ENCODE results near the gene MRPL24.

DNA sequence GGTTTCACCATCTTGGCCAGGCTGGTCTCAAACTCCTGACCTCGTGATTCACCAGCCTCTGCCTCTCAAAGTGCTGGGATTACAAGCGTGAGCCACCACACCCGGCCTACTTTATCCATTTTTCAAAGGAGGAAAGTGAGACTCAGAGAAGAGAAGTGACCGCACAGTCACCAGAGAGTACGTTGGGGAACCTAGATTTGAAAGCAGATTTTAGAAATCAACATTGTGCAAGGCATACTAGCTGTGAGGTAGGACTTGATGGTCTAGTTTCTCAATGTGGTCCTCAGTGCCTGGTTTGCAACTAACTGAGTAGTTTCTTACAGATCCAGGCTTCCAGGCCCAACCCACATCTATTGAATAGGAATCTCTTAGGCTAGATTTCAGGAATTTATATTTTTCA, 24.8 kb upstream of the MRPL24 start:
- TF ChIP-seq POLR2A (IDR thresholded peaks at IDR 0.05; ENCODE audit: low read length) = no peak
- no peak for TF ChIP-seq MYC (IDR thresholded peaks at IDR 0.05; ENCODE audit: borderline replicate concordance, low read length)
- TF ChIP-seq MAFK (IDR thresholded peaks at IDR 0.05; ENCODE audit: partially characterized antibody) = no peak
- TF ChIP-seq RAD21 (conservative IDR thresholded peaks at IDR 0.05 in 1 of 2, IDR thresholded peaks at IDR 0.05 in 1 of 2) = no peak
- TF ChIP-seq, protein P1, sequence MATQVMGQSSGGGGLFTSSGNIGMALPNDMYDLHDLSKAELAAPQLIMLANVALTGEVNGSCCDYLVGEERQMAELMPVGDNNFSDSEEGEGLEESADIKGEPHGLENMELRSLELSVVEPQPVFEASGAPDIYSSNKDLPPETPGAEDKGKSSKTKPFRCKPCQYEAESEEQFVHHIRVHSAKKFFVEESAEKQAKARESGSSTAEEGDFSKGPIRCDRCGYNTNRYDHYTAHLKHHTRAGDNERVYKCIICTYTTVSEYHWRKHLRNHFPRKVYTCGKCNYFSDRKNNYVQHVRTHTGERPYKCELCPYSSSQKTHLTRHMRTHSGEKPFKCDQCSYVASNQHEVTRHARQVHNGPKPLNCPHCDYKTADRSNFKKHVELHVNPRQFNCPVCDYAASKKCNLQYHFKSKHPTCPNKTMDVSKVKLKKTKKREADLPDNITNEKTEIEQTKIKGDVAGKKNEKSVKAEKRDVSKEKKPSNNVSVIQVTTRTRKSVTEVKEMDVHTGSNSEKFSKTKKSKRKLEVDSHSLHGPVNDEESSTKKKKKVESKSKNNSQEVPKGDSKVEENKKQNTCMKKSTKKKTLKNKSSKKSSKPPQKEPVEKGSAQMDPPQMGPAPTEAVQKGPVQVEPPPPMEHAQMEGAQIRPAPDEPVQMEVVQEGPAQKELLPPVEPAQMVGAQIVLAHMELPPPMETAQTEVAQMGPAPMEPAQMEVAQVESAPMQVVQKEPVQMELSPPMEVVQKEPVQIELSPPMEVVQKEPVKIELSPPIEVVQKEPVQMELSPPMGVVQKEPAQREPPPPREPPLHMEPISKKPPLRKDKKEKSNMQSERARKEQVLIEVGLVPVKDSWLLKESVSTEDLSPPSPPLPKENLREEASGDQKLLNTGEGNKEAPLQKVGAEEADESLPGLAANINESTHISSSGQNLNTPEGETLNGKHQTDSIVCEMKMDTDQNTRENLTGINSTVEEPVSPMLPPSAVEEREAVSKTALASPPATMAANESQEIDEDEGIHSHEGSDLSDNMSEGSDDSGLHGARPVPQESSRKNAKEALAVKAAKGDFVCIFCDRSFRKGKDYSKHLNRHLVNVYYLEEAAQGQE (IDR thresholded peaks at IDR 0.05) = no peak
- no peak for TF ChIP-seq JUNB (IDR thresholded peaks at IDR 0.05)
- no peak for TF ChIP-seq RARB (CRISPR knock-in tag; IDR thresholded peaks at IDR 0.05)
- no peak for TF ChIP-seq TP53 (CRISPR knock-in tag; IDR thresholded peaks at IDR 0.05)
- TF ChIP-seq, protein P2, sequence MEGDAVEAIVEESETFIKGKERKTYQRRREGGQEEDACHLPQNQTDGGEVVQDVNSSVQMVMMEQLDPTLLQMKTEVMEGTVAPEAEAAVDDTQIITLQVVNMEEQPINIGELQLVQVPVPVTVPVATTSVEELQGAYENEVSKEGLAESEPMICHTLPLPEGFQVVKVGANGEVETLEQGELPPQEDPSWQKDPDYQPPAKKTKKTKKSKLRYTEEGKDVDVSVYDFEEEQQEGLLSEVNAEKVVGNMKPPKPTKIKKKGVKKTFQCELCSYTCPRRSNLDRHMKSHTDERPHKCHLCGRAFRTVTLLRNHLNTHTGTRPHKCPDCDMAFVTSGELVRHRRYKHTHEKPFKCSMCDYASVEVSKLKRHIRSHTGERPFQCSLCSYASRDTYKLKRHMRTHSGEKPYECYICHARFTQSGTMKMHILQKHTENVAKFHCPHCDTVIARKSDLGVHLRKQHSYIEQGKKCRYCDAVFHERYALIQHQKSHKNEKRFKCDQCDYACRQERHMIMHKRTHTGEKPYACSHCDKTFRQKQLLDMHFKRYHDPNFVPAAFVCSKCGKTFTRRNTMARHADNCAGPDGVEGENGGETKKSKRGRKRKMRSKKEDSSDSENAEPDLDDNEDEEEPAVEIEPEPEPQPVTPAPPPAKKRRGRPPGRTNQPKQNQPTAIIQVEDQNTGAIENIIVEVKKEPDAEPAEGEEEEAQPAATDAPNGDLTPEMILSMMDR (IDR thresholded peaks at IDR 0.05) = no peak
- TF ChIP-seq JUN (IDR thresholded peaks at IDR 0.05) = no peak
- TF ChIP-seq RFX5 (IDR thresholded peaks at IDR 0.05) = no peak
- TF ChIP-seq, protein P3, sequence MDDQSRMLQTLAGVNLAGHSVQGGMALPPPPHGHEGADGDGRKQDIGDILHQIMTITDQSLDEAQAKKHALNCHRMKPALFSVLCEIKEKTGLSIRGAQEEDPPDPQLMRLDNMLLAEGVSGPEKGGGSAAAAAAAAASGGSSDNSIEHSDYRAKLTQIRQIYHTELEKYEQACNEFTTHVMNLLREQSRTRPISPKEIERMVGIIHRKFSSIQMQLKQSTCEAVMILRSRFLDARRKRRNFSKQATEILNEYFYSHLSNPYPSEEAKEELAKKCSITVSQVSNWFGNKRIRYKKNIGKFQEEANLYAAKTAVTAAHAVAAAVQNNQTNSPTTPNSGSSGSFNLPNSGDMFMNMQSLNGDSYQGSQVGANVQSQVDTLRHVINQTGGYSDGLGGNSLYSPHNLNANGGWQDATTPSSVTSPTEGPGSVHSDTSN (IDR thresholded peaks at IDR 0.05) = no peak

Measured in A549 (cell line).